Measurements from ENCODE around the gene GALNT16. TPM values are rescaled to one million over a fixed set of nuclear protein-coding genes. Genes with fewer than 3 reads are reported as not detected.
A peak's percentile ranks its signal among the peaks of the same experiment; 100 is the strongest.

The GALNT16 gene
- total RNA-seq, 3 donors from 2014 or later = 0.87 to 6.4 (median 1.8) TPM

DNA sequence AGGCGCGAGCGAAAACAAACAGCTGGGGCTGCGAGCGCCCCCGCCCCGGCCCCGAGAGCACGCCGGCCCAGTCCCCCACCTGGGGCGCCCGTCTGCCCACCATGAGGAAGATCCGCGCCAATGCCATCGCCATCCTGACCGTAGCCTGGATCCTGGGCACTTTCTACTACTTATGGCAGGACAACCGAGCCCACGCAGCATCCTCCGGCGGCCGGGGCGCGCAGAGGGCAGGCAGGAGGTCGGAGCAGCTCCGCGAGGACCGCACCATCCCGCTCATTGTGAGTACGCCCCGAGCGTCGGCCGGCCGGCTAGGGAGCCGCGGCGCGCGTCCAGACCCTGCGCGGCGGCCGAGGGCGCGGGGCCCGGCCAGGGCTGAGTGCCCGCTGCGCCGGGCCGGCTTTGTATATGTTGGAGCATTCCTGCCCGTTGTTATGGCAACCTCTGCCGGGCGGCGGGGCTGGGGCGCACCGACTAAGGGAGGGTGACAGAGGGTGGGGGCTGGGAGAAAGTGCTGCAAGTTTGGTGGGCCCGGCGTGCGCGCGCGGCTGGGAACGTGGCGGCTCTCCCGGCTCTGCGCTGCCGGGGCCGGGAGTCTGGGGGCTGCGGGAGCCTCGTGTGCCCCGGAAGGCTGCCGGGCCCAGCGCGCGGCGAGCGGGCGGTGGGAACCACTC is 367 bp downstream of the GALNT16 start:
- Histone ChIP-seq H3K4me1 (ENCODE audit: low read depth) (peaks cover 24% of the 10 kb centered on the region), H3K4me3 (no peak overlapping the region), H3K9me3 (no peaks in the 10 kb centered on the region), H3K36me3 (ENCODE audit: low read depth) (no peaks in the 10 kb centered on the region)
- intact Hi-C loops (cut with DNase I, micrococcal nuclease) = no loop called here
- TF ChIP-seq CTCF (IDR thresholded peaks at IDR 0.05) = no peak
- DNase-seq (no peak), ATAC-seq (peak; percentile 25)

GRCh38 chr14:69260861-69261564 is 1.1 kb downstream of the GALNT16 start:
- Histone ChIP-seq H3K9me3 (no peaks in the 10 kb centered on the region), H3K4me3 (no peak overlapping the region), H3K36me3 (ENCODE audit: low read depth) (no peaks in the 10 kb centered on the region), H3K4me1 (ENCODE audit: low read depth) (peaks cover 24% of the 10 kb centered on the region)
- peak; percentile 70 for TF ChIP-seq CTCF (IDR thresholded peaks at IDR 0.05)
- DNase-seq (peak in 2 of 3 donors; percentile 38 to 64), ATAC-seq (peak; percentile 75)
- intact Hi-C loops (cut with DNase I, micrococcal nuclease) = no loop called here

GRCh38 chr14:69261761-69262331 is 1.9 kb downstream of the GALNT16 start:
- ATAC-seq (peak; percentile 34), DNase-seq (no peak)
- Histone ChIP-seq H3K4me1 (ENCODE audit: low read depth) (peaks cover 24% of the 10 kb centered on the region), H3K4me3 (no peak overlapping the region), H3K36me3 (ENCODE audit: low read depth) (no peaks in the 10 kb centered on the region), H3K9me3 (no peaks in the 10 kb centered on the region)
- TF ChIP-seq CTCF (IDR thresholded peaks at IDR 0.05) = no peak
- intact Hi-C loops (cut with DNase I, micrococcal nuclease) = no loop called here

- TF ChIP-seq CTCF (IDR thresholded peaks at IDR 0.05) = no peak
- Histone ChIP-seq H3K4me1 (ENCODE audit: low read depth) (peaks cover 24% of the 10 kb centered on the region), H3K9me3 (no peaks in the 10 kb centered on the region), H3K4me3 (no peak overlapping the region), H3K36me3 (ENCODE audit: low read depth) (no peaks in the 10 kb centered on the region)
- intact Hi-C loops (cut with DNase I, micrococcal nuclease) = no loop called here
- no peak for DNase-seq
- no peak for ATAC-seq
Observed at GRCh38 chr14:69262516-69262915, 2.6 kb downstream of the GALNT16 start.

- Histone ChIP-seq H3K4me3 (no peak overlapping the region), H3K4me1 (ENCODE audit: low read depth) (peaks cover 24% of the 10 kb centered on the region), H3K36me3 (ENCODE audit: low read depth) (no peaks in the 10 kb centered on the region), H3K9me3 (no peaks in the 10 kb centered on the region)
- peak; percentile 9 for ATAC-seq
- TF ChIP-seq CTCF (IDR thresholded peaks at IDR 0.05) = no peak
- DNase-seq = peak in 2 of 3 donors; percentile 21 to 46
- intact Hi-C loops (cut with DNase I, micrococcal nuclease) = no loop called here
Observed at GRCh38 chr14:69263364-69263763, 3.4 kb downstream of the GALNT16 start.
